SK-N-SH (cell line): ENCODE measurements around the gene F2RL2.

Experiments used
- CTCF ChIP-seq: fragments of 200-600 bp; sonication (generic); IDR thresholded peaks from 2 replicates; pipeline ENCODE4 v1.6.1; 2017; ENCODE audit warnings: antibody characterized with exemption, mild to moderate bottlenecking, moderate library complexity
- EP300 ChIP-seq, 2 experiments: IDR thresholded peaks; 2 replicates each; pipeline versions ENCODE4 v1.4.0 to v1.6.1; 2012; ENCODE audit warnings: borderline replicate concordance in 1 of 2, low read depth in 1 of 2, low read length in 1 of 2
- FOXM1 ChIP-seq: IDR thresholded peaks from 2 replicates; pipeline ENCODE4 v1.4.0; 2012; ENCODE audit warnings: low read depth, mild to moderate bottlenecking
- MXI1 ChIP-seq: IDR thresholded peaks from 2 replicates; pipeline ENCODE4 v1.6.1; 2012; ENCODE audit warnings: mild to moderate bottlenecking, low read depth, low read length, improper control_type of control experiment
- POLR2AphosphoS5 ChIP-seq: IDR thresholded peaks from 2 replicates; pipeline ENCODE4 v1.6.1; 2012; ENCODE audit warnings: low read depth, low read length
- RAD21 ChIP-seq: IDR thresholded peaks from 2 replicates; pipeline ENCODE4 v1.6.1; 2012; ENCODE audit warnings: mild to moderate bottlenecking, low read length
- RFX5 ChIP-seq: IDR thresholded peaks from 2 replicates; pipeline ENCODE4 v1.6.1; 2012; ENCODE audit warnings: mild to moderate bottlenecking, improper control_type of control experiment, low read length
- TAF1 ChIP-seq: IDR thresholded peaks from 2 replicates; pipeline ENCODE4 v1.6.1; 2012; ENCODE audit warnings: low read depth, mild to moderate bottlenecking, low read length, moderate library complexity, borderline replicate concordance
- TCF12 ChIP-seq: IDR thresholded peaks from 2 replicates; pipeline ENCODE4 v1.4.0; 2012
- USF1 ChIP-seq: IDR thresholded peaks from 2 replicates; pipeline ENCODE4 v1.4.0; 2012; ENCODE audit warnings: low read depth, borderline replicate concordance
- USF2 ChIP-seq: fragments of 150-350 bp; IDR thresholded peaks from 2 replicates; pipeline ENCODE4 v1.6.1; 2017; ENCODE audit warnings: antibody characterized with exemption, low read length, low read depth, borderline replicate concordance

- TF ChIP-seq RAD21: no peak
- TF ChIP-seq CTCF: no peak
- no peak; the same call in 1 of the 2 replicates for TF ChIP-seq POLR2AphosphoS5
- TF ChIP-seq RFX5: no peak
- no peak for TF ChIP-seq MXI1
- TF ChIP-seq EP300 (IDR thresholded peaks at IDR 0.05; ENCODE audit: borderline replicate concordance in 1 of 2, low read depth in 1 of 2, low read length in 1 of 2): 0 out of 4 replicates have a peak, but pooled peaks of 1 of the 2 experiments have one; percentile 35
- TF ChIP-seq TAF1: no peak
- no peak for TF ChIP-seq FOXM1
- TF ChIP-seq TCF12: peak; percentile 61; the same call in 1 of the 2 replicates
- TF ChIP-seq USF1: no peak
- TF ChIP-seq USF2: no peak
These were observed 5.5 kb downstream of the F2RL2 start for GRCh38 chr5:76617675-76618074.
